ENCODE measurements around the gene UBXN2A.

DNA sequence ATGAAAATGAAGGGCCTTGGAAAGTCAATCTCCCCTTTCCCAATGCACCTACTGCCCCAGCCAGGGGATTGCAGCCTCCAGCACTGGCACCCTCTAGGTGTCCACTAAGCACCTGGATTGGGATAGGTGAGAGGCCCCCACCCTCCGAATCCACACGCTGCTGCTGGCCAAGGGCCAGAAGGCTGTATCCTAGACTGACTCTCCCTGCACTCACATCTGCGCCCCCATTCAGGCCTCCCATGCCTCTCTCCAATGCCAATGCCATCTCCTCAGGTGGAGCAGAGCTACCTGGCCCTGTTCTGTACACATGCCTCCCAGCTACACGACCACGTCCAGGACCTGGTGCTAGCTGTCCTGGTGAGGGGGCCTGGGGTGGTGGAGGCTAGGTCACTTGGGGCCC is 79.5 kb downstream of the UBXN2A start:
- TF ChIP-seq, protein P1, sequence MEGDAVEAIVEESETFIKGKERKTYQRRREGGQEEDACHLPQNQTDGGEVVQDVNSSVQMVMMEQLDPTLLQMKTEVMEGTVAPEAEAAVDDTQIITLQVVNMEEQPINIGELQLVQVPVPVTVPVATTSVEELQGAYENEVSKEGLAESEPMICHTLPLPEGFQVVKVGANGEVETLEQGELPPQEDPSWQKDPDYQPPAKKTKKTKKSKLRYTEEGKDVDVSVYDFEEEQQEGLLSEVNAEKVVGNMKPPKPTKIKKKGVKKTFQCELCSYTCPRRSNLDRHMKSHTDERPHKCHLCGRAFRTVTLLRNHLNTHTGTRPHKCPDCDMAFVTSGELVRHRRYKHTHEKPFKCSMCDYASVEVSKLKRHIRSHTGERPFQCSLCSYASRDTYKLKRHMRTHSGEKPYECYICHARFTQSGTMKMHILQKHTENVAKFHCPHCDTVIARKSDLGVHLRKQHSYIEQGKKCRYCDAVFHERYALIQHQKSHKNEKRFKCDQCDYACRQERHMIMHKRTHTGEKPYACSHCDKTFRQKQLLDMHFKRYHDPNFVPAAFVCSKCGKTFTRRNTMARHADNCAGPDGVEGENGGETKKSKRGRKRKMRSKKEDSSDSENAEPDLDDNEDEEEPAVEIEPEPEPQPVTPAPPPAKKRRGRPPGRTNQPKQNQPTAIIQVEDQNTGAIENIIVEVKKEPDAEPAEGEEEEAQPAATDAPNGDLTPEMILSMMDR (IDR thresholded peaks at IDR 0.05) = no peak
- TF ChIP-seq POLR2A (IDR thresholded peaks at IDR 0.05) = no peak

Data from right lobe of liver (tissue), 4 donors.